GM18873 (cell line): ENCODE data around the gene ACTRT2.

Source experiments
- ATAC-seq: cut with Tn5 transposase; IDR thresholded peaks from one replicate; pipeline ENCODE4 v1.9.1; 2021; ENCODE audit warnings: mild to moderate bottlenecking, moderate library complexity, moderate number of reproducible peaks; ENCODE audit not compliant: unreplicated experiment, low FRiP score

Gene ACTRT2

GRCh38 chr1:3015744-3016143 lies 5.5 kb upstream of the ACTRT2 start:
- no peak for ATAC-seq

GRCh38 chr1:3016641-3017439 lies 4.4 kb upstream of the ACTRT2 start:
- ATAC-seq, result no peak

GRCh38 chr1:3017440-3018050 lies 3.7 kb upstream of the ACTRT2 start:
- ATAC-seq, result no peak

- ATAC-seq, result no peak
These were observed 3.2 kb upstream of the ACTRT2 start for GRCh38 chr1:3018051-3018471.

GRCh38 chr1:3018576-3018975 lies 2.7 kb upstream of the ACTRT2 start:
- no peak for ATAC-seq

DNA sequence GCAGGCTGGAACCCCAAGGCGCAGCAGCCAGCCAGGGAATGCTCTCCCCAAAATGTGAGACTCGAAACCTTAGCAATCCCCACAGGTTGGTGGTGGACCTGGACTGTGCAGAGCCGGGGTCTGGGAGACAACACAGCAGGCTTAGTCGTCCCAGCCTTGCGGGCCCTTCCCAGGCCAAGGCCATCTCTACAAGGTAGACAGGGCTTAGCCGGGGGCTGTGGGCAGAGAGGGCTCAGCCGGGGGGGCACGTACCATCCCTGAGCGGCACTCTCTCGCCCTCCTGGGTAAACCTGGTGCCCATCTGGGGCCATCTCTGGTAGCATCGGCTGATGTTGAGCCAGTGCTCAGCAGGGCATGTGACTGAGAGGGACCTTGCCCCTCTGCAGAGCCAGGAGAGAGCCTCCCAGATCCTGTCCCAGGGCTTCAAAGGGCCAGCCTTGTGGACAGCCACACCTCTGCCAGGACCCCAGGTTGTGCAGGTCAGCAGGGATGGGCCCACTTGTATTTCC lies 2.2 kb upstream of the ACTRT2 start:
- ATAC-seq, result no peak

DNA sequence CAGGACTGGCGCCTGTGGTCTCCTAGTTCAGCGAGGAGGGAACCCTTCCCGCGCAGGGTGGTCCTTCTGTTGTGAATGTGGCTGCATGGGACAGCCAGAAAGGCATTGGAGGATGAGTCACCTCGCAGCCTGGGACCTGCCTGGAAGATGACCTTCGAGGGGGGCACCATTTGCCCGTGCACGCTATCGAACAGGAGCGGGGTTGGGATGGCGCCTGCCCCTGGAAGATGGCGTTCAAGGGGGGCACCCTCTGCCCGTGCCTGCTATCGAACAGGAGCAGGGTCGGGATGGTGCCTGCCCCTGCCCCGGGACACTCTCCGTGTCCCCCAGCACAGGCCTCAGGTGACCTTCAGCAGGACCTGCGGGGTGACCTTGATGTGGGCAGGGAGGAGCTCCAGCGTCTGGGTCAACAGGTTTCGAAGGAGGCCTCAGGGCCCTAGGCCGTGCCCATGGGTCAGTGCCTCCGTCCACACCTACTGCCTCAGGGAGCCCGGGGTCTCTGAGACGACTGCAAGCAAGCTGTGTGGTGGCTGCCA lies 1.7 kb upstream of the ACTRT2 start:
- no peak for ATAC-seq

GRCh38 chr1:3020263-3020909 lies 881 bp upstream of the ACTRT2 start:
- ATAC-seq, result no peak

DNA sequence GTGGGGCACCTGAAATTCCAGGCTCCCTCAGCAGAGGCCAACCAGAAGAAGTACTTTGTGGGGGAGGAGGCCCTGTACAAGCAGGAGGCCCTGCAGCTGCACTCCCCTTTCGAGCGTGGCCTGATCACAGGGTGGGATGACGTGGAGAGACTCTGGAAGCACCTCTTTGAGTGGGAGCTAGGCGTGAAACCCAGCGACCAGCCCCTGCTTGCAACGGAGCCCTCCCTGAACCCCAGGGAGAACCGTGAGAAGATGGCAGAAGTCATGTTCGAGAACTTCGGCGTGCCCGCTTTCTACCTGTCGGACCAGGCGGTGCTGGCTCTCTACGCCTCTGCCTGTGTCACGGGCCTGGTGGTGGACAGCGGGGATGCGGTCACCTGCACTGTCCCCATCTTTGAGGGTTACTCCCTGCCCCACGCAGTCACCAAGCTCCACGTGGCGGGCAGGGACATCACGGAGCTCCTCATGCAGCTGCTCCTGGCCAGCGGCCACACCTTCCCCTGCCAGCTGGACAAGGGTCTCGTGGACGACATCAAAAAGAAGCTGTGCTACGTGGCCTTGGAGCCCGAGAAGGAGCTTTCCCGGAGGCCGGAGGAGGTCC lies 634 bp downstream of the ACTRT2 start:
- ATAC-seq, result no peak

GRCh38 chr1:3022511-3022973 lies 1.3 kb downstream of the ACTRT2 start:
- ATAC-seq, result no peak

GRCh38 chr1:3022976-3023375 lies 1.7 kb downstream of the ACTRT2 start:
- no peak for ATAC-seq

- ATAC-seq, result no peak
These were observed 2.8 kb downstream of the ACTRT2 start for GRCh38 chr1:3024019-3024418.

DNA sequence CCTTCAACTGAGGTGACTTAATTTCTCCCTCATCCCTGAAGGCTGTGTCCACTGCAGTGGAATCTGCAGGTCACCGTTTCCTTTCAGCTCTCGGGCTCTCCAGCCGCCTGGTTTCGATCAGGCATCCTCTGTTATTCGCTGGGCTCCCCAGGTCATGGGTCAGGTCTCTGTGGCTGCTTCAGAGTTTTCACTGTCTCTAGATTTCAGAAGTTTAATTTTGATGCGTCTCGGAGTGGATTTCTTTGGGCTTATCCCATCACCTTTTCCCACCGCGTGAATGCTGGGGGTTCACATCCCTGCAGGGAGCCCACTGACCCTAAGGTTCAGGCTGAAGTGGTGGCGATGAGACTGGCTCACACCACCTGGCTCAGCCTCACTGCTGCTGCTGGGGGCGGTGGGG lies 3.3 kb downstream of the ACTRT2 start:
- no peak for ATAC-seq

GRCh38 chr1:3026124-3026523 lies 4.9 kb downstream of the ACTRT2 start:
- ATAC-seq, result no peak

DNA sequence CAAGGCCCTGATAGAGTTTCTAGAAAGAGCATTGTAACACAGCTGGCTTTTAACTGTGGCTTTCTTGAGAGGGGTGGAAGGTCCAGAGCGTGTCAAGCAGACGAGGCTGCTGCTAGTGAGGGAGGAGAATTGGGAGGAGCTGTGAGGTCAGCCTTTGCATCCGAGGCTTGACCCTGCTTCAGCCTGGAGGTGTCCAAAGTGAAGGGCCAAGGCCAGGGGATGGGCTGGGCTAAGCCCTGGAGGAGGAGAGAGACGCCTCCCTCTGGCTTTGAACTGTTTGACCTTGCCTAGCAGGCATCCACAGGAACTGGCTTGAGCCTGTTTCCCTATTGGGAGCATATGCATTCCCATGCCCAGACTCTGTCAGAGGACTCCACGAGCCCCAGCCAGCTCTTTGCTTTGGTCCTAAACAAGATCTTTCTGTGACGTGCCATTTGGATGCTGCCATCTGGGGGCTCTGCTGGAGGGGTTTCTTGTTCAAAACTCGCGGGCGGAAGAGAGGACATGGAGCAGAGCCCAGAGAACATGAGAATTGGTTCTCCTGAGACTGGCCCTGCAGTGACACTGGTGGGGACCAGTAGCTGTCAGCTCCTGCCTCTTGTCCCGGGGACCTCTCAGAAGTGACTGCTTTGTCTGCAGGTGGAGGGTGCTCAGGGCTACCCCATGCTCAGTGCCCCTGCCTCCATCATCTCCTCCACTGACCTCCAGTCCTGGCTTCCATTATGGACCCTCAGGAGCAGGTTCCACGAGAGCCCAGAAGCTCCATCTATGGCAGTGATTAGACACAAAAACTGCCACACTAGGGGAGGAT lies 5.5 kb downstream of the ACTRT2 start:
- ATAC-seq, result no peak

GRCh38 chr1:3027611-3028371 lies 6.5 kb downstream of the ACTRT2 start:
- ATAC-seq, result no peak

DNA sequence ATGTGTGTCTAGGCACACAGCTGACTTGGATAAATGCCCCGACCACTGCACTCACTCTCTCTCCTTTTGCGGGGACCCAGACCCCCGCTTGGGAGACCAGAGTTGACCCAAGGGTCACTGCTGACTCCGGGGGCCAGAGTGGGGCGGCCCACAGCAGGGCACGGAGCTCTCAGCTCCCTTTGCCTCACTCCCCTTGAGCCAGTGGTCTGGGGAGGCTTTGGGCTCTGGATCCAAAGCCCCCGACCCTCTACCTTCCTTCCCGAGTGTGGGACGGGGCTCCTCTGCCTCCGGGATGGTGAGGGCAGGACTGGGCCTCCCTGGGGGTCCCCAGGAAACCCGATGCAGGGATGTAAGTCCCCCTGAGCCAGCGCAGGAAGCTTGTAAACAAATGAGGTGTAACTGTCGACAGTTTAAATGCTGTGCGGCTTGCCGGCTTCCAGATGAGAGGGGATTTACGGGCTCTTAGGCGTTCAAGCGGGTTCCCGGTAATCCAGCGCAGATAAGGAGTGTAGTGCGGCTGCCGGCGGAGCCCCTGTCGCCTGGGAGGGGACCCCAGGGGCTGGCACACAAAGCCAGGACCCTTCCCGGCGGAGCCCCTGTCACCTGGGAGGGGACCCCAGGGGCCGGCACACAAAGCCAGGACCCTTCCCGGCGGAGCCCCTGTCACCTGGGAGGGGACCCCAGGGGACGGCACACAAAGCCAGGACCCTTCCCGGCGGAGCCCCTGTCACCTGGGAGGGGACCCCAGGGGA lies 7.4 kb downstream of the ACTRT2 start:
- ATAC-seq, result no peak

DNA sequence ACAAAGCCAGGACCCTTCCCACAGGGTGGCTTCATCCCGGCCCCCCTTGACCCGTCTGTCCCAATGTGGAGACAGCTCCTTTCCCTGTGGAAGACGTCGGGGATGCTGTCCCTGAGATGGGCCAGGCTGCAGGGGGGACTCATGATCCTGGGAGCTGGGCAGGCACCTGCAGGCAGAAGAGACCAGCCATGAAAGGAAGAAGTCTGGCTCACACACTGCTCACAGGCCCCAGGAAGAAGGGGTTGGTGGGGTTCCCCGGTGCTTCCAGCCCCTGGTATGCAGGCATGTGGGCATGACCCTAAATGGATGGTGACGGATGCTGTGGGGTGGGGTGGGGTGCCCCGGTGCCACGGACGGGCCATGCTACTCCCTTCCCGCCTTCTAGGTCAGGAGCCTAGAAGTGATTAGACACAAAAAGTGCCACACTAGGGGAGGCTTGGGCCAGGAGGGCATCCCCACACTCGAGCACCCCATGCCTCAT lies 8.3 kb downstream of the ACTRT2 start:
- ATAC-seq, result no peak
